Esophagus squamous epithelium (tissue), 5 donors: ENCODE data around the gene DUSP8. TPM values are rescaled to one million over a fixed set of nuclear protein-coding genes. Genes with fewer than 3 reads are reported as not detected.

Experiments
- DNase-seq: peaks from one replicate; lab custom pipeline; 2025; lab: John Stamatoyannopoulos, UW
- H3K27ac ChIP-seq, 4 donors: fragments of 200-600 bp; sonication (generic); one replicate each; pipeline ENCODE4 v1.5.1; 2016 to 2019; ENCODE audit warnings: mild to moderate bottlenecking in 1 of 4
- H3K27me3 ChIP-seq, 4 donors: fragments of 200-600 bp; sonication (generic); 1 replicate in 3 of 4; 2 replicates in 1 of 4; pipeline versions ENCODE4 v1.5.1 to v1.6.0; 2017 to 2021; ENCODE audit warnings: antibody characterized with exemption in 1 of 4
- H3K36me3 ChIP-seq, 3 donors: fragments of 200-600 bp; sonication (generic); one replicate each; pipeline ENCODE4 v1.5.1; 2016 to 2019
- H3K4me1 ChIP-seq, 3 donors: fragments of 200-600 bp; sonication (generic); one replicate each; pipeline ENCODE4 v1.5.1; 2017 to 2019
- H3K4me3 ChIP-seq, 4 donors: fragments of 200-600 bp; sonication (generic); 1 replicate in 3 of 4; 2 replicates in 1 of 4; pipeline ENCODE4 v1.5.1; 2016 to 2019; ENCODE audit warnings: mild to moderate bottlenecking in 2 of 4, moderate library complexity in 1 of 4
- H3K9me3 ChIP-seq, 3 donors: fragments of 200-600 bp; sonication (generic); one replicate each; pipeline ENCODE4 v1.5.1; 2016 to 2019
- POLR2A ChIP-seq, 4 donors: fragments of 450-650 bp; IDR thresholded peaks; one replicate each; pipeline ENCODE4 v1.6.1; 2017; ENCODE audit warnings: antibody characterized with exemption in 4 of 4, mild to moderate bottlenecking in 4 of 4, moderate library complexity in 3 of 4
- WGBS, 2 donors: methylation state at CpG; one replicate each; pipeline ENCODE4 v1.1.5; 2018; 5-methylcytosine and 5-hydroxymethylcytosine counted together
- intact Hi-C: fragments of 100-400 bp; cut with DNase I; formaldehyde crosslinking; loops from one replicate; pipeline ENCODE4 v1.15.0; 2022
- total RNA-seq, 4 donors: library from RNA; depleted of rRNA; stranded (reverse); fragments of >200 nt; gene quantifications; one replicate each; pipeline ENCODE4 v1.1.0, GENCODE V29; 2016
- TF ChIP-seq, protein P1 (sequence below), 6 experiments: fragments of 450-650 bp in 4 of 6; fragments of 200-600 bp in 2 of 6; sonication (generic) in 2 of 6; IDR thresholded peaks; one replicate each; pipeline ENCODE4 v1.5.1; 2016 to 2019; ENCODE audit warnings: antibody characterized with exemption in 6 of 6, mild to moderate bottlenecking in 4 of 6, moderate library complexity in 4 of 6
- donor health status: DM: yes; HTN: yes; CAD: no.

DUSP8 gene
- total RNA-seq, 4 donors from 2014 or later, result 0.12 to 1.3 (median 0.64) TPM

DNA sequence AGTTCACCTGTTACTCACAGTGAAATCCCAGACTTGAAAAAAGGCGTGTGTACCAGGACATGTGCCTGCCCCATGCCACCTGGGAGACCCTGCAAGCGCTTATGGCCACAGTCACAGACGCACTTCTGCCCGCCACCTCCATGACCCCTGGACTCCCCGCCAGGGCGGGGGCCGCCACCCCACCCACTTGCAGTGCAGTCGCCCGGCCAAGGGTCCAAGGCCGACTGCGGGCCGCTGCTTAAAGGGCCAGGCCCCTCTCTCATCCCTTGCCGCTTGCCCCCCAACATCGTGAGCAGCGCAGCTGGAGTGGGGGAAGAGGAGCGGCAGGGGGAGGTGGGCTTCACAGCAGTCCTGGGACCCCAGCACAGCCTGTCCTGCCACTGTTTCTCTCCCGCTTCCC lies 10.8 kb downstream of the DUSP8 start:
- DNase-seq, result no peak
- TF ChIP-seq POLR2A (IDR thresholded peaks at IDR 0.05), result no peak
- TF ChIP-seq, protein P1, sequence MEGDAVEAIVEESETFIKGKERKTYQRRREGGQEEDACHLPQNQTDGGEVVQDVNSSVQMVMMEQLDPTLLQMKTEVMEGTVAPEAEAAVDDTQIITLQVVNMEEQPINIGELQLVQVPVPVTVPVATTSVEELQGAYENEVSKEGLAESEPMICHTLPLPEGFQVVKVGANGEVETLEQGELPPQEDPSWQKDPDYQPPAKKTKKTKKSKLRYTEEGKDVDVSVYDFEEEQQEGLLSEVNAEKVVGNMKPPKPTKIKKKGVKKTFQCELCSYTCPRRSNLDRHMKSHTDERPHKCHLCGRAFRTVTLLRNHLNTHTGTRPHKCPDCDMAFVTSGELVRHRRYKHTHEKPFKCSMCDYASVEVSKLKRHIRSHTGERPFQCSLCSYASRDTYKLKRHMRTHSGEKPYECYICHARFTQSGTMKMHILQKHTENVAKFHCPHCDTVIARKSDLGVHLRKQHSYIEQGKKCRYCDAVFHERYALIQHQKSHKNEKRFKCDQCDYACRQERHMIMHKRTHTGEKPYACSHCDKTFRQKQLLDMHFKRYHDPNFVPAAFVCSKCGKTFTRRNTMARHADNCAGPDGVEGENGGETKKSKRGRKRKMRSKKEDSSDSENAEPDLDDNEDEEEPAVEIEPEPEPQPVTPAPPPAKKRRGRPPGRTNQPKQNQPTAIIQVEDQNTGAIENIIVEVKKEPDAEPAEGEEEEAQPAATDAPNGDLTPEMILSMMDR (IDR thresholded peaks at IDR 0.05), result no peak
- Histone ChIP-seq H3K27me3 (peaks cover 0 to 68% (median 0%) of the 10 kb centered on the region in 4 donors), H3K4me1 (peaks cover 20 to 44% (median 26%) of the 10 kb centered on the region in 3 donors), H3K9me3 (no peaks in the 10 kb centered on the region), H3K4me3 (no peak overlapping the region), H3K27ac (no peak overlapping the region), H3K36me3 (no peaks in the 10 kb centered on the region)
- intact Hi-C loops, result no loop called here
- 95% methylated on average over 4 of the region's 17 CpGs; no CpG with 5 or more reads in 1 of the 2 donors for WGBS, 2 donors

DNA sequence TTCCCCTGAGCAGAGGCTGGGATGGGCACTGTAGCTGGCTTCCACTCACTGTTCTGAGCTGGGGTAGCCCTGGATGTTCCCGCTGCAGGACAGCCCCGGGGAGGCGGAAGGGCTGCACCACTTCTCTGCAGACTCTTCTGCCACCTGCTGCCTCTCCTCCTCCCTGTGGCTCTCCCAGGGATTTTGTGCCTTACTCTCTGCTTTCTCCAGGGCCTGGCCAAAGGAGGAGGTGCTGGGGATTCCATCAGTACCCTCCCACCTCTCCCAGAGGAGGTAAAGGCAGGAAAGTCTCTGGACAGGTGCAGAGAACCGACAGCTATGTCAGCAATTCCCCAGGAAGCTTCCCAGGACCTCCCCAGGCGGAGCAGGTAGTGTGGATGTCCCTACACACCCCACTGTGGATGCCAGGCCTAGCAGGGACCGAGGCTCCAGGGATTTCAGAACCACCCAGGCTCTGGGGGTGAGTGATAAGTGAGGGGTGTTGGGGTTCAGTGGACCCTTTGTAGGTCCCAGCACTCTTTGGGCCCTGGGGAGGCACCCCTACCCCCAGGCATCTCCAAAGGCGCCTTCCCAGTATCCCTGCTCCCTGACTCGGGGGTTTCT lies 11.3 kb downstream of the DUSP8 start:
- H3K27me3 ChIP-seq, result peaks cover 0 to 71% (median 0%) of the 10 kb centered on the region in 4 donors
- H3K4me1 ChIP-seq, result peaks cover 20 to 44% (median 26%) of the 10 kb centered on the region in 3 donors
- no peak overlapping the region for H3K4me3 ChIP-seq
- no peaks in the 10 kb centered on the region for H3K9me3 ChIP-seq
- 80 to 89% methylated on average over 1 to 5 of the region's 8 CpGs for WGBS, 2 donors
- no peaks in the 10 kb centered on the region for H3K36me3 ChIP-seq
- intact Hi-C loops, result no loop called here
- DNase-seq, result no peak
- TF ChIP-seq, protein P1 (IDR thresholded peaks at IDR 0.05), result no peak
- TF ChIP-seq POLR2A (IDR thresholded peaks at IDR 0.05), result no peak
- H3K27ac ChIP-seq, result peak overlapping the region in 1 of 4 donors; percentile 91

DNA sequence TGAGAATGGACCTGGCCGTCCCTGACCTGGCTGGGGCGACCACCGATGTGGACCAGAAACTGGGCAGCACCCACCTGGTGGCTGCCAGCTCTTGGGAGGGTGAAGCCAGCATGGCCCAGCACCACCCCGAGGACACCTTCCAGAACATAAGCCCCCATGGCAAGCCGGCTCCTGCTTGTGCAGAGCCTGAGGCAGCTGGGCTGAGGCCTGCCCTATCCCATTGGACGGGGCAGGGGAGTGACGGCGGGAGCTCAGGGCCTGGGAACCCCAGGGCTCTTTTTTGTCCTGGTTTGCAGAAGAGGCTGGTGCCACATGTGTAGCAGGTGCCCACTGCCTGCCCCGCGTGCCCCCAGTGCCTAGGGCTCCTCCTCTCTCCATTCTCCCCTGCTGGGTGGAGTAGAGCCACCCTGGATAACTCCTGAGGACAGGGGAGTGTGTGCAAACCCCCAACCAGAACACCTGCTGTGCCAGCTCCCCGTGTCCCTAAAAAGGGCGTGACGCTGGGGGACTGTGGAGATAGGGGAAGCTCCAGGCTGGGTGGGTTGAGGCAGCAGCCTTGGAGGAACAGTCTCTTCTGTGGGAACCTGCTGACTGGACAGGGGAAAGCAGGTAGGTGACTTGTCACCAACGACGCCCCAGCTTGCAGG lies 11.9 kb downstream of the DUSP8 start:
- no peak for TF ChIP-seq POLR2A (IDR thresholded peaks at IDR 0.05)
- TF ChIP-seq, protein P1 (IDR thresholded peaks at IDR 0.05), result no peak
- WGBS, 2 donors, result 33 to 74% methylated on average over 3 to 6 of the region's 15 CpGs
- Histone ChIP-seq H3K27me3 (peaks cover 0 to 71% (median 0%) of the 10 kb centered on the region in 4 donors), H3K4me3 (no peak overlapping the region), H3K36me3 (no peaks in the 10 kb centered on the region), H3K4me1 (peaks cover 20 to 43% (median 26%) of the 10 kb centered on the region in 3 donors), H3K27ac (peak overlapping the region in 3 of 4 donors; percentile 77 to 91 (median 84)), H3K9me3 (no peaks in the 10 kb centered on the region)
- intact Hi-C loops, result no loop called here
- no peak for DNase-seq

DNA sequence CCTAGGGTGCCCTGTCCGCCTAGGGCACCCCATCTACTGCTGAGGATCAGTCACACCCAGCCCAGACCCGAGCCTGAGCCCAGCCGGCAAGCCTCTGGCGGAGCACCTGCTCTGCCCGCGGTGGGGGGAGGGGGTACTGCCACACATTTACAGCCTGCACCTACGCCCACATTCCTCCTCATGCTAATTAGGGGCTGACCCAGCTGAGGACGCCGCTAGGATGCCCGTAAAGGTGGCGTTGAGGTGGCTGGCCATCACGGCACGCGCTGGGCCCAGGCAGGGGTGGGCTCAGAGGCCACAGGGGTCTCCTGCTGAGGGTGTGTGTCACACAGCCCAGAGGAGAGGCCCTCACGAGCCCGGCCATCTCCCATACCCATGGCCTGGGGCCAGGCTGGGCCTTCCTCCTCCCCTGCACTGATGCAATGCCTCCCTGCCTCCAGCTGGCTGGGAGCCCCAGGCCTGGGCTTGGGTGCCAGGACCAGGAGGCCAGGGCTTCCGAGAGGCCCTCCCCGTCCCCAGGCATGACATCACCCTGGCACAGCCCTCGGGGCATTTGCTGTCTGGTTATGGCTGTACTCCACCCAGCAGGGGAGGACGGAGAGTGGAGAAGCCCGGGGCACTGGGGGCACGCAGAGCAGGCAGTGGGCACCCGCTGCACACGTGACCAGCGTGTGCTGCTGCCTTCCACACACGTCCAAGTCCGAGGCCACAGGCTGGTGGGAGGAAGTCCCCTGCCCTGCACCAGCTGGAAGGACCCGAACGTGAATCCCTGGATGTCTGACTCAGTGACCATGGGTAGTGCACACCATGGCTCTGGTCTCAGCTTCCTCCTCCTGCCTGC lies 12.7 kb downstream of the DUSP8 start:
- Histone ChIP-seq H3K36me3 (no peaks in the 10 kb centered on the region), H3K9me3 (no peaks in the 10 kb centered on the region), H3K4me3 (peak overlapping the region in 1 of 4 donors; percentile 27), H3K4me1 (peaks cover 22 to 38% (median 23%) of the 10 kb centered on the region in 3 donors), H3K27me3 (peaks cover 0 to 69% (median 0%) of the 10 kb centered on the region in 4 donors), H3K27ac (peak overlapping the region; percentile 49 to 91 (median 80))
- intact Hi-C loops, result no loop called here
- TF ChIP-seq, protein P1 (IDR thresholded peaks at IDR 0.05), result no peak
- no peak for TF ChIP-seq POLR2A (IDR thresholded peaks at IDR 0.05)
- DNase-seq, result no peak
- WGBS, 2 donors, result no CpG with 5 or more reads among the region's 29 CpGs
